ENCODE measurements around the gene RASA2.
"Not testable (repeated sequence)": the region's sequence is repeated elsewhere in the genome, so short reads cannot be mapped to it uniquely, and the experiment has no call there.

The RASA2 gene

GRCh38 chr3:141499965-141500364, 13.1 kb downstream of the RASA2 start:
- DNase-seq = no peak

GRCh38 chr3:141500397-141500796, 13.6 kb downstream of the RASA2 start:
- no peak for DNase-seq

GRCh38 chr3:141505166-141505565, 18.3 kb downstream of the RASA2 start:
- DNase-seq = no peak

- no peak for DNase-seq
These were observed 19.2 kb downstream of the RASA2 start for GRCh38 chr3:141506071-141506470.

GRCh38 chr3:141507392-141508066, 20.7 kb downstream of the RASA2 start:
- DNase-seq = no peak

GRCh38 chr3:141508067-141508436, 21.2 kb downstream of the RASA2 start:
- DNase-seq = no peak

GRCh38 chr3:141511361-141511760, 24.5 kb downstream of the RASA2 start:
- DNase-seq = no peak

- DNase-seq = no peak
These were observed 27.6 kb downstream of the RASA2 start for GRCh38 chr3:141514382-141514781.

- no peak for DNase-seq
These were observed 32.8 kb downstream of the RASA2 start for GRCh38 chr3:141519587-141519986.

GRCh38 chr3:141521781-141522180, 35.0 kb downstream of the RASA2 start:
- DNase-seq = no peak

GRCh38 chr3:141523615-141524375, 37.0 kb downstream of the RASA2 start:
- DNase-seq = no peak

GRCh38 chr3:141524988-141525387, 38.2 kb downstream of the RASA2 start:
- no peak for DNase-seq

GRCh38 chr3:141525814-141526213, 39.0 kb downstream of the RASA2 start:
- DNase-seq = no peak

- no peak for DNase-seq
These were observed 39.9 kb downstream of the RASA2 start for GRCh38 chr3:141526709-141527108.

- DNase-seq = no peak
These were observed 42.0 kb downstream of the RASA2 start for GRCh38 chr3:141528800-141529199.

GRCh38 chr3:141529256-141529655, 42.4 kb downstream of the RASA2 start:
- no peak for DNase-seq

GRCh38 chr3:141529717-141530414, 43.0 kb downstream of the RASA2 start:
- DNase-seq = no peak

- DNase-seq = no peak
These were observed 43.6 kb downstream of the RASA2 start for GRCh38 chr3:141530415-141530768.

- no peak for DNase-seq
These were observed 45.8 kb downstream of the RASA2 start for GRCh38 chr3:141532609-141533008.

- not testable (repeated sequence) for DNase-seq
These were observed 49.2 kb downstream of the RASA2 start for GRCh38 chr3:141536017-141536416.

- no peak for DNase-seq
These were observed 51.0 kb downstream of the RASA2 start for GRCh38 chr3:141537856-141538255.

GRCh38 chr3:141538568-141539240, 51.9 kb downstream of the RASA2 start:
- no peak for DNase-seq

- no peak for DNase-seq
These were observed 52.8 kb downstream of the RASA2 start for GRCh38 chr3:141539431-141540187.

Measured in NCI-H1436 treated with DMSO at 0.1 percent for 48 hours (cell line).